ENCODE data around the gene PODXL2.

GRCh38 chr3:127606086-127606805, 22.7 kb upstream of the PODXL2 start:
- no peak for TF ChIP-seq FOXM1 (IDR thresholded peaks at IDR 0.05; ENCODE audit: borderline replicate concordance)
- TF ChIP-seq NFRKB (IDR thresholded peaks at IDR 0.05): no peak
- TF ChIP-seq HDGF (IDR thresholded peaks at IDR 0.05; ENCODE audit: borderline replicate concordance): no peak
- no peak for TF ChIP-seq LEF1 (IDR thresholded peaks at IDR 0.05; ENCODE audit: borderline replicate concordance)
- TF ChIP-seq SP1 (IDR thresholded peaks at IDR 0.05): no peak
- TF ChIP-seq FOXK2 (IDR thresholded peaks at IDR 0.05): no peak
- TF ChIP-seq ARNT (IDR thresholded peaks at IDR 0.05): no peak
- no peak for TF ChIP-seq PKNOX1 (IDR thresholded peaks at IDR 0.05)
- no peak for TF ChIP-seq ELF4 (IDR thresholded peaks at IDR 0.05)
- no peak for TF ChIP-seq BHLHE40 (IDR thresholded peaks at IDR 0.05; ENCODE audit: borderline replicate concordance)
